HepG2 (cell line): Measurements from ENCODE around the gene FBXO10. TPM values are rescaled to one million over a fixed set of nuclear protein-coding genes. Genes with fewer than 3 reads are reported as not detected.
A peak's percentile ranks its signal among the peaks of the same experiment; 100 is the strongest.

Experiments
- AGO1 ChIP-seq: fragments of 200-400 bp; formaldehyde crosslinking; IDR thresholded peaks from 2 replicates; pipeline ENCODE4 v1.6.1; 2017; ENCODE audit warnings: mild to moderate bottlenecking, low read depth, low read length, moderate library complexity; ENCODE audit not compliant: poor library complexity, severe bottlenecking
- ATF6 ChIP-seq: sonication (generic); formaldehyde crosslinking; conservative IDR thresholded peaks from 2 replicates; pipeline ENCODE4 v1.4.0; 2020; ENCODE audit warnings: missing genetic modification reagents
- DMTF1 ChIP-seq: sonication (generic); formaldehyde crosslinking; IDR thresholded peaks from 2 replicates; pipeline ENCODE4 v1.4.0; 2020; ENCODE audit warnings: mild to moderate bottlenecking, missing genetic modification reagents
- HOXA7 ChIP-seq: sonication (generic); formaldehyde crosslinking; IDR thresholded peaks from 2 replicates; pipeline ENCODE4 v1.8.1; 2022; ENCODE audit warnings: mild to moderate bottlenecking, missing genetic modification reagents, moderate library complexity
- KAT8 ChIP-seq: IDR thresholded peaks from 2 replicates; pipeline ENCODE4 v1.6.1; 2016; ENCODE audit warnings: missing genetic modification reagents, missing compliant biosample characterization
- MAF1 ChIP-seq: sonication (generic); formaldehyde crosslinking; IDR thresholded peaks from 2 replicates; pipeline ENCODE4 v1.5.0; 2020; ENCODE audit warnings: missing genetic modification reagents, borderline replicate concordance
- SNRNP70 ChIP-seq: fragments of 200-400 bp; formaldehyde crosslinking; IDR thresholded peaks from 2 replicates; pipeline ENCODE4 v1.6.1; 2017; ENCODE audit warnings: mild to moderate bottlenecking, low read depth, low read length, moderate library complexity
- SUZ12 ChIP-seq: fragments of 150-350 bp; IDR thresholded peaks from 2 replicates; pipeline ENCODE4 v1.6.1; 2014; ENCODE audit warnings: low read depth, low read length
- TCF7L2 ChIP-seq: IDR thresholded peaks from 2 replicates; pipeline ENCODE4 v1.6.1; 2011; ENCODE audit warnings: mild to moderate bottlenecking, low read depth, low read length, moderate library complexity
- TOE1 ChIP-seq: sonication (generic); formaldehyde crosslinking; IDR thresholded peaks from 2 replicates; pipeline ENCODE4 v1.4.0; 2020; ENCODE audit warnings: mild to moderate bottlenecking, missing genetic modification reagents
- ZNF160 ChIP-seq: sonication (generic); formaldehyde crosslinking; IDR thresholded peaks from 2 replicates; pipeline ENCODE4 v1.8.0; 2022; ENCODE audit warnings: mild to moderate bottlenecking, inconsistent platforms, missing genetic modification reagents
- ZNF224 ChIP-seq: sonication (generic); formaldehyde crosslinking; IDR thresholded peaks from 2 replicates; pipeline ENCODE4 v1.5.0; 2020; ENCODE audit warnings: mild to moderate bottlenecking, missing genetic modification reagents
- polyA plus RNA-seq, 8 experiments: library from polyadenylated mRNA; depleted of rRNA in 3 of 8; stranded (reverse) in 7 of 8; unstranded in 1 of 8; fragments of >200 nt; fragmentation: Illumina TruSeq in 4 of 8; extraction: Trizol in 4 of 8; gene quantifications; 2 replicates each; pipeline versions ENCODE4 v1.2.1 to v1.2.3, GENCODE V29; 2011 to 2016; ENCODE audit warnings: low read depth in 4 of 8, missing spikeins in 1 of 8, mixed read lengths in 1 of 8; ENCODE audit not compliant: insufficient read depth in 1 of 8
- total RNA-seq, 5 experiments: library from RNA; depleted of rRNA; stranded (reverse); fragments of >200 nt; fragmentation: Illumina TruSeq; extraction: Trizol; gene quantifications; 2 replicates each; pipeline ENCODE4 v1.2.3, GENCODE V29; 2016; ENCODE audit warnings: low read depth in 1 of 5
- TF ChIP-seq, protein P1 (sequence below): sonication (generic); formaldehyde crosslinking; IDR thresholded peaks from 2 replicates; pipeline ENCODE4 v1.4.0; 2020; ENCODE audit warnings: missing genetic modification reagents, borderline replicate concordance
- TF ChIP-seq, protein P2 (sequence below): sonication (generic); formaldehyde crosslinking; IDR thresholded peaks from 2 replicates; pipeline ENCODE4 v1.8.1; 2022; ENCODE audit warnings: mild to moderate bottlenecking, missing genetic modification reagents
- TF ChIP-seq, protein P3 (sequence below): sonication (generic); formaldehyde crosslinking; IDR thresholded peaks from 2 replicates; pipeline ENCODE4 v1.4.0; 2020; ENCODE audit warnings: missing genetic modification reagents
- TF ChIP-seq, protein P4 (sequence below): sonication (generic); formaldehyde crosslinking; IDR thresholded peaks from 2 replicates; pipeline ENCODE4 v1.5.0; 2020; ENCODE audit warnings: mild to moderate bottlenecking, missing genetic modification reagents

The FBXO10 gene
- total and polyA plus RNA-seq, 2 of the 13 experiments (the other 11 are each of a cell fraction or from before 2014, with no cell fraction given), result 3.1 to 5.1 TPM

DNA sequence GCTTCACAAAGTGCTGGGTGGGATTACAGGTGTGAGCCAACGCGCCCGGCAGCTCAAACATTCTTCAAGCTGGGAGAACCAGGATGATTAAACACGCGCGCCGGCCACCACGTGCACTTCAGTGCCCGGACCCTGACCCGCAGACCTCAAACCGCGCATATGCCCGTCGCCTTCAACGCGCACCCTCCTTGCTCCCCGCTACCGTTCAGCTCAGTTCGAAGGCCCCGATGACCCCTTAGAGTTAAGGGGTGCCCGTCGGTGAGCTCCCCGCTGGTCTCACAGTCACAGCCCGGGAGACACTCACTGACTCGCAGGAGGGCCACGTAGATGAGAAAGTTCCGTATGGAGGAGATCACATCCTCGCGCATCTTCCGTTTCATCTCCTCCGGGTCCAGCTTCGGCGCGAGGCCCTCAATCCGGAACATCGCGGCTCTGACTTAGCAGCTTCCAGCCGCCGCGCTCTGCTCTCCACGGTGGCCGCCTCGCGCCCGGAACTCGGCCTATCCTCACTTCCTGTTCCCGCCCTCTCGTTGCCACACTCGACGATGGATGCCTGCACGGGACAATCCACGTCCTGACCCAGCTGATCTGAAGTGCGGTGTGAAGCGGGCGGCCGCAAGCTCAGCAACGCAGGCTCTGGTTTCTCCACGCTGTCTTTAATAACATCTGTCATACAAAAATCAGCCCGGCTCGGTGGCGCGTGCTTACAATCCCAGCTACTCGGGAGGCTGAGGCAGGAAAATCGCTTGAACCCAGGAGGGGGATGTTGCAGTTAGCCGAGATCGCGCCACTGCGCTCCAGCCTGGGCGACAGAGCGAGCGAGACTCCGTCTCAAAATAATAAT is 16.1 kb upstream of the FBXO10 start, which contains the start of gene TOMM5 (continued):
- no peak for TF ChIP-seq DMTF1 (CRISPR knock-in tag)
- peak; percentile 76; the same call in 1 of the 2 replicates for TF ChIP-seq HOXA7 (CRISPR knock-in tag)
- TF ChIP-seq, protein P1, sequence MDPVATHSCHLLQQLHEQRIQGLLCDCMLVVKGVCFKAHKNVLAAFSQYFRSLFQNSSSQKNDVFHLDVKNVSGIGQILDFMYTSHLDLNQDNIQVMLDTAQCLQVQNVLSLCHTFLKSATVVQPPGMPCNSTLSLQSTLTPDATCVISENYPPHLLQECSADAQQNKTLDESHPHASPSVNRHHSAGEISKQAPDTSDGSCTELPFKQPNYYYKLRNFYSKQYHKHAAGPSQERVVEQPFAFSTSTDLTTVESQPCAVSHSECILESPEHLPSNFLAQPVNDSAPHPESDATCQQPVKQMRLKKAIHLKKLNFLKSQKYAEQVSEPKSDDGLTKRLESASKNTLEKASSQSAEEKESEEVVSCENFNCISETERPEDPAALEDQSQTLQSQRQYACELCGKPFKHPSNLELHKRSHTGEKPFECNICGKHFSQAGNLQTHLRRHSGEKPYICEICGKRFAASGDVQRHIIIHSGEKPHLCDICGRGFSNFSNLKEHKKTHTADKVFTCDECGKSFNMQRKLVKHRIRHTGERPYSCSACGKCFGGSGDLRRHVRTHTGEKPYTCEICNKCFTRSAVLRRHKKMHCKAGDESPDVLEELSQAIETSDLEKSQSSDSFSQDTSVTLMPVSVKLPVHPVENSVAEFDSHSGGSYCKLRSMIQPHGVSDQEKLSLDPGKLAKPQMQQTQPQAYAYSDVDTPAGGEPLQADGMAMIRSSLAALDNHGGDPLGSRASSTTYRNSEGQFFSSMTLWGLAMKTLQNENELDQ, result peak; percentile 61; the same call in 1 of the 2 replicates
- TF ChIP-seq, protein P2, sequence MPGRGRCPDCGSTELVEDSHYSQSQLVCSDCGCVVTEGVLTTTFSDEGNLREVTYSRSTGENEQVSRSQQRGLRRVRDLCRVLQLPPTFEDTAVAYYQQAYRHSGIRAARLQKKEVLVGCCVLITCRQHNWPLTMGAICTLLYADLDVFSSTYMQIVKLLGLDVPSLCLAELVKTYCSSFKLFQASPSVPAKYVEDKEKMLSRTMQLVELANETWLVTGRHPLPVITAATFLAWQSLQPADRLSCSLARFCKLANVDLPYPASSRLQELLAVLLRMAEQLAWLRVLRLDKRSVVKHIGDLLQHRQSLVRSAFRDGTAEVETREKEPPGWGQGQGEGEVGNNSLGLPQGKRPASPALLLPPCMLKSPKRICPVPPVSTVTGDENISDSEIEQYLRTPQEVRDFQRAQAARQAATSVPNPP (CRISPR knock-in tag), result peak; percentile 81
- TF ChIP-seq, protein P3, sequence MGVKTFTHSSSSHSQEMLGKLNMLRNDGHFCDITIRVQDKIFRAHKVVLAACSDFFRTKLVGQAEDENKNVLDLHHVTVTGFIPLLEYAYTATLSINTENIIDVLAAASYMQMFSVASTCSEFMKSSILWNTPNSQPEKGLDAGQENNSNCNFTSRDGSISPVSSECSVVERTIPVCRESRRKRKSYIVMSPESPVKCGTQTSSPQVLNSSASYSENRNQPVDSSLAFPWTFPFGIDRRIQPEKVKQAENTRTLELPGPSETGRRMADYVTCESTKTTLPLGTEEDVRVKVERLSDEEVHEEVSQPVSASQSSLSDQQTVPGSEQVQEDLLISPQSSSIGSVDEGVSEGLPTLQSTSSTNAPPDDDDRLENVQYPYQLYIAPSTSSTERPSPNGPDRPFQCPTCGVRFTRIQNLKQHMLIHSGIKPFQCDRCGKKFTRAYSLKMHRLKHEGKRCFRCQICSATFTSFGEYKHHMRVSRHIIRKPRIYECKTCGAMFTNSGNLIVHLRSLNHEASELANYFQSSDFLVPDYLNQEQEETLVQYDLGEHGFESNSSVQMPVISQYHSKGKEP (CRISPR knock-in tag), result 0 out of 2 replicates have a peak, but pooled peaks have one; percentile 56
- TF ChIP-seq ATF6, result no peak; the same call in 1 of the 2 replicates
- TF ChIP-seq SNRNP70, result no peak
- no peak for TF ChIP-seq SUZ12
- TF ChIP-seq ZNF160 (CRISPR knock-in tag), result peak; percentile 85; the same call in 1 of the 2 replicates
- TF ChIP-seq TOE1 (CRISPR knock-in tag), result peak; percentile 80; the same call in 1 of the 2 replicates
- TF ChIP-seq, protein P4, sequence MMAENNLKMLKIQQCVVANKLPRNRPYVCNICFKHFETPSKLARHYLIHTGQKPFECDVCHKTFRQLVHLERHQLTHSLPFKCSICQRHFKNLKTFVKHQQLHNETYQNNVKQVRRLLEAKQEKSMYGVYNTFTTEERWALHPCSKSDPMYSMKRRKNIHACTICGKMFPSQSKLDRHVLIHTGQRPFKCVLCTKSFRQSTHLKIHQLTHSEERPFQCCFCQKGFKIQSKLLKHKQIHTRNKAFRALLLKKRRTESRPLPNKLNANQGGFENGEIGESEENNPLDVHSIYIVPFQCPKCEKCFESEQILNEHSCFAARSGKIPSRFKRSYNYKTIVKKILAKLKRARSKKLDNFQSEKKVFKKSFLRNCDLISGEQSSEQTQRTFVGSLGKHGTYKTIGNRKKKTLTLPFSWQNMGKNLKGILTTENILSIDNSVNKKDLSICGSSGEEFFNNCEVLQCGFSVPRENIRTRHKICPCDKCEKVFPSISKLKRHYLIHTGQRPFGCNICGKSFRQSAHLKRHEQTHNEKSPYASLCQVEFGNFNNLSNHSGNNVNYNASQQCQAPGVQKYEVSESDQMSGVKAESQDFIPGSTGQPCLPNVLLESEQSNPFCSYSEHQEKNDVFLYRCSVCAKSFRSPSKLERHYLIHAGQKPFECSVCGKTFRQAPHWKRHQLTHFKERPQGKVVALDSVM (CRISPR knock-in tag), result peak; percentile 85
- peak; percentile 96 for TF ChIP-seq KAT8 (CRISPR knock-in tag)
- no peak for TF ChIP-seq MAF1 (CRISPR knock-in tag)
- peak; percentile 90 for TF ChIP-seq ZNF224 (CRISPR knock-in tag)
- TF ChIP-seq TCF7L2, result no peak
- peak; percentile 42 for TF ChIP-seq AGO1
